Sigmoid colon (tissue), 7 donors: ENCODE measurements around the gene PPP1R1A. TPM values are rescaled to one million over a fixed set of nuclear protein-coding genes. Genes with fewer than 3 reads are reported as not detected.

Experiments used
- DNase-seq: peaks from one replicate; pipeline ENCODE4 v3.0.0-alpha.2; 2019
- H3K27ac ChIP-seq, 4 donors: fragments of 200-600 bp; sonication (generic); one replicate each; pipeline ENCODE4 v1.5.1; 2016 to 2019; ENCODE audit warnings: mild to moderate bottlenecking in 1 of 4
- H3K27me3 ChIP-seq, 3 donors: fragments of 200-600 bp; sonication (generic); one replicate each; pipeline ENCODE4 v1.5.1; 2019; ENCODE audit warnings: mild to moderate bottlenecking in 1 of 3
- H3K36me3 ChIP-seq, 4 donors: fragments of 200-600 bp; sonication (generic); one replicate each; pipeline ENCODE4 v1.5.1; 2016 to 2019
- H3K4me1 ChIP-seq, 4 donors: fragments of 200-600 bp; sonication (generic); one replicate each; pipeline ENCODE4 v1.5.1; 2017 to 2019
- H3K4me3 ChIP-seq, 4 donors: fragments of 200-600 bp; sonication (generic); one replicate each; pipeline ENCODE4 v1.5.1; 2017 to 2019; ENCODE audit warnings: mild to moderate bottlenecking in 2 of 4, moderate library complexity in 1 of 4
- H3K9me3 ChIP-seq, 4 donors: fragments of 200-600 bp in 3 of 4; sonication (generic) in 3 of 4; one replicate each; pipeline versions ENCODE4 v1.5.1 to v1.6.1; 2013 to 2019
- CTCF ChIP-seq, 4 experiments: fragments of 450-650 bp in 3 of 4; fragments of 200-600 bp in 1 of 4; IDR thresholded peaks; one replicate each; pipeline ENCODE4 v1.5.1; 2016 to 2019; ENCODE audit warnings: antibody characterized with exemption in 4 of 4, mild to moderate bottlenecking in 3 of 4, moderate library complexity in 2 of 4
- EP300 ChIP-seq, 4 donors: sonication (generic); formaldehyde crosslinking; IDR thresholded peaks; one replicate each; pipeline ENCODE4 v1.6.1; 2017; ENCODE audit warnings: antibody characterized with exemption in 4 of 4
- POLR2A ChIP-seq, 2 donors: fragments of 450-650 bp; IDR thresholded peaks; one replicate each; pipeline ENCODE4 v1.6.1; 2016; ENCODE audit warnings: antibody characterized with exemption in 2 of 2, mild to moderate bottlenecking in 2 of 2, moderate library complexity in 2 of 2
- POLR2AphosphoS5 ChIP-seq, 4 donors: sonication (generic); formaldehyde crosslinking; IDR thresholded peaks; one replicate each; pipeline ENCODE4 v1.6.1; 2017; ENCODE audit warnings: antibody characterized with exemption in 4 of 4
- WGBS, 2 donors: extraction: QIAGEN DNeasy Blood & Tissue Kit; methylation state at CpG; one replicate each; pipeline ENCODE4 v1.1.7; 2013; 5-methylcytosine and 5-hydroxymethylcytosine counted together
- intact Hi-C: fragments of 100-400 bp; cut with DNase I; formaldehyde crosslinking; loops from one replicate; pipeline ENCODE4 v1.15.1; 2023
- polyA plus RNA-seq, 3 donors: library from polyadenylated mRNA; stranded (reverse); fragments of 200-250 nt; gene quantifications; one replicate each; pipeline ENCODE4 v1.2.3, GENCODE V29; 2013
- total RNA-seq, 4 donors: library from RNA; depleted of rRNA; stranded (reverse); fragments of >200 nt; gene quantifications; one replicate each; pipeline ENCODE4 v1.1.0, GENCODE V29; 2016
- donor health status: healthy with polysubstance abuse.
- donor health status: Bipolar disorder and iron deficiency.
- donor health status: healthy.

Gene PPP1R1A
- total and polyA plus RNA-seq, 7 donors: 0.92 to 48.9 (median 17.5) TPM

- no peak overlapping the region for H3K27ac ChIP-seq
- 91 to 93% methylated on average over 7 of the region's 7 CpGs for WGBS, 2 donors
- TF ChIP-seq CTCF (IDR thresholded peaks at IDR 0.05) (no peak), EP300 (IDR thresholded peaks at IDR 0.05) (no peak), POLR2A (IDR thresholded peaks at IDR 0.05) (no peak), POLR2AphosphoS5 (IDR thresholded peaks at IDR 0.05) (no peak)
- H3K4me3 ChIP-seq: no peak overlapping the region
- peaks cover 0 to 10% (median 9%) of the 10 kb centered on the region in 4 donors for H3K4me1 ChIP-seq
- H3K36me3 ChIP-seq: peaks cover 0 to 39% (median 17%) of the 10 kb centered on the region in 4 donors
- no peak for DNase-seq
- intact Hi-C loops: no loop called here
- no peaks in the 10 kb centered on the region for H3K27me3 ChIP-seq
- no peaks in the 10 kb centered on the region for H3K9me3 ChIP-seq
These were observed 43.7 kb downstream of the PPP1R1A start for GRCh38 chr12:54544743-54545142.

GRCh38 chr12:54543526-54543925 is 44.9 kb downstream of the PPP1R1A start:
- WGBS, 2 donors: 83 to 93% methylated on average over 2 of the region's 2 CpGs
- intact Hi-C loops: no loop called here
- no peak overlapping the region for H3K4me3 ChIP-seq

GRCh38 chr12:54541751-54542290 is 46.6 kb downstream of the PPP1R1A start:
- Histone ChIP-seq H3K4me1 (no peaks in the 10 kb centered on the region), H3K4me3 (no peak overlapping the region), H3K27me3 (no peaks in the 10 kb centered on the region), H3K36me3 (peaks cover 0 to 65% (median 23%) of the 10 kb centered on the region in 4 donors), H3K9me3 (no peaks in the 10 kb centered on the region), H3K27ac (no peak overlapping the region)
- 83 to 87% methylated on average over 5 of the region's 5 CpGs for WGBS, 2 donors
- DNase-seq: no peak
- intact Hi-C loops: no loop called here
- TF ChIP-seq POLR2A (IDR thresholded peaks at IDR 0.05): no peak
- no peak for TF ChIP-seq POLR2AphosphoS5 (IDR thresholded peaks at IDR 0.05)
- no peak for TF ChIP-seq CTCF (IDR thresholded peaks at IDR 0.05)
- no peak for TF ChIP-seq EP300 (IDR thresholded peaks at IDR 0.05)

More at GRCh38 chr12:54543526-54543925, 44.9 kb downstream of the PPP1R1A start:
- H3K27ac ChIP-seq: no peak overlapping the region
- DNase-seq: no peak
- H3K36me3 ChIP-seq: peaks cover 0 to 51% (median 23%) of the 10 kb centered on the region in 4 donors
- no peaks in the 10 kb centered on the region for H3K27me3 ChIP-seq
- TF ChIP-seq POLR2A (IDR thresholded peaks at IDR 0.05): no peak
- TF ChIP-seq POLR2AphosphoS5 (IDR thresholded peaks at IDR 0.05): no peak
- no peak for TF ChIP-seq EP300 (IDR thresholded peaks at IDR 0.05)
- no peak for TF ChIP-seq CTCF (IDR thresholded peaks at IDR 0.05)
- H3K9me3 ChIP-seq: no peaks in the 10 kb centered on the region
- H3K4me1 ChIP-seq: no peaks in the 10 kb centered on the region

GRCh38 chr12:54538136-54538700 is 50.2 kb downstream of the PPP1R1A start:
- peaks cover 0 to 94% (median 34%) of the 10 kb centered on the region in 4 donors for H3K36me3 ChIP-seq
- no peaks in the 10 kb centered on the region for H3K9me3 ChIP-seq
- no peak overlapping the region for H3K27ac ChIP-seq
- H3K27me3 ChIP-seq: no peaks in the 10 kb centered on the region
- WGBS, 2 donors: 54 to 75% methylated on average over 3 of the region's 3 CpGs
- H3K4me3 ChIP-seq: no peak overlapping the region
- intact Hi-C loops: no loop called here
- TF ChIP-seq POLR2AphosphoS5 (IDR thresholded peaks at IDR 0.05): no peak
- no peak for TF ChIP-seq EP300 (IDR thresholded peaks at IDR 0.05)
- TF ChIP-seq POLR2A (IDR thresholded peaks at IDR 0.05): no peak
- TF ChIP-seq CTCF (IDR thresholded peaks at IDR 0.05): no peak
- H3K4me1 ChIP-seq: no peaks in the 10 kb centered on the region
- DNase-seq: no peak
